ENCODE data around the gene USP40.

Gene USP40

DNA sequence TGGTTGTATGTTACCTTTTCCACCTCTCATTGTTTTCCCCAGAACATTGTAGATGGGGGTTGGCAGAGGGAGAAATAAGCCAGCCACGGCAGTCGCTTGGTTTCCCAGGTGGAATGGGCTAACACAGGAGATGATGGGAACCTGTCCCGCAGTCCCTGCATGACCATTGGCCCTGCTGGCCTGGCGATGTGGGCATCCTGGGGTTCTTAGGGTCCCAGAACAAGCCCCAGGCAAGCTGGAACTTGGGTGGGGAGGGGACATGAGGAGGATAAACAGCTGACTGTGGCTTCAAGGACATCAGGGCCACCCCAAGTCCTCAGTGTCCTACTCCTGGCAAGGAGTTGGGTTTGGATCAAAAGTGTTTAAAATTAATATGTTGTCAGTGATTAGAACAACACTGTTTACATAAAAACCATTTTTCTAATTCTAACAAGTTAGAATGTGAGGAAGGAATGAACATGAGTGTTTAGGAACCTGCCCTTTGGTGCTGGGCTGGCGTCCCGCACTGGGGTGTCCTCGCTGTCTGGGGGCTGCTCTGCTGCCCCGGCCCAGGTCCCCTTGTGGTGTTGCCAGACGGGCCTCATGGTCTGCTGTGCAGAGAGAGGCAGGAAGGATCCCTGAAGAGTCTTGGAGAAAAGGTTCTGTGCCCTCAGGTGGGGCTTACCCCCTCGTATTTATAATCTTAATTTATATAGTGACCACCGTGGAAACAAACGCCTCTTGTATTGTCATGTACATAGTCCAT, 95.1 kb downstream of the USP40 start:
- TF ChIP-seq, protein P1, sequence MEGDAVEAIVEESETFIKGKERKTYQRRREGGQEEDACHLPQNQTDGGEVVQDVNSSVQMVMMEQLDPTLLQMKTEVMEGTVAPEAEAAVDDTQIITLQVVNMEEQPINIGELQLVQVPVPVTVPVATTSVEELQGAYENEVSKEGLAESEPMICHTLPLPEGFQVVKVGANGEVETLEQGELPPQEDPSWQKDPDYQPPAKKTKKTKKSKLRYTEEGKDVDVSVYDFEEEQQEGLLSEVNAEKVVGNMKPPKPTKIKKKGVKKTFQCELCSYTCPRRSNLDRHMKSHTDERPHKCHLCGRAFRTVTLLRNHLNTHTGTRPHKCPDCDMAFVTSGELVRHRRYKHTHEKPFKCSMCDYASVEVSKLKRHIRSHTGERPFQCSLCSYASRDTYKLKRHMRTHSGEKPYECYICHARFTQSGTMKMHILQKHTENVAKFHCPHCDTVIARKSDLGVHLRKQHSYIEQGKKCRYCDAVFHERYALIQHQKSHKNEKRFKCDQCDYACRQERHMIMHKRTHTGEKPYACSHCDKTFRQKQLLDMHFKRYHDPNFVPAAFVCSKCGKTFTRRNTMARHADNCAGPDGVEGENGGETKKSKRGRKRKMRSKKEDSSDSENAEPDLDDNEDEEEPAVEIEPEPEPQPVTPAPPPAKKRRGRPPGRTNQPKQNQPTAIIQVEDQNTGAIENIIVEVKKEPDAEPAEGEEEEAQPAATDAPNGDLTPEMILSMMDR (conservative IDR thresholded peaks at IDR 0.05; ENCODE audit: control insufficient read depth, insufficient read depth, low read depth, low read length), result no peak
- no peak overlapping the region for H3K4me3 ChIP-seq (ENCODE audit: control insufficient read depth, low read depth, low read length)
- DNase-seq (ENCODE audit: low read depth), result no peak

DNA sequence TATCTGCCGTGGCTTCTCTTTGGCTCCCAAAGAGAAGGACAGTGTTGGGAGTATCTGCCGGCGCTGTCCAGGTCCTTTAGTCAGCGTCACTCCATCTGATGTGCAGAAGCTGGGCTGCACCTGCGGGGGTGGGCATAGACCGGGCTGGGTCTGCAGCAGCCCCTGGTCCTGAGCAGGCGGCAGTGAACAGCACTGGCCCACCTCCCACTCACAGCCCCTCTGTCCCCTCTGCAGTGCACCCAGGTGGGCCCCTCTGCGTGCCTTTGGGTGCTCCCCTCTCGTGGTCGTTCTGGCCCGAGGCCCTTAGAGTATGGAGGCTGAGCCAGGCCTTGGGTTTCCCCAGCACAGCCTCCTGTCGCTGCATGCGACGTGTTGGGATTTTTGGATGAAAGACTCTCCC, 95.7 kb downstream of the USP40 start:
- TF ChIP-seq, protein P1 (conservative IDR thresholded peaks at IDR 0.05; ENCODE audit: control insufficient read depth, insufficient read depth, low read depth, low read length), result no peak
- DNase-seq (ENCODE audit: low read depth), result no peak
- H3K4me3 ChIP-seq (ENCODE audit: control insufficient read depth, low read depth, low read length), result no peak overlapping the region

DNA sequence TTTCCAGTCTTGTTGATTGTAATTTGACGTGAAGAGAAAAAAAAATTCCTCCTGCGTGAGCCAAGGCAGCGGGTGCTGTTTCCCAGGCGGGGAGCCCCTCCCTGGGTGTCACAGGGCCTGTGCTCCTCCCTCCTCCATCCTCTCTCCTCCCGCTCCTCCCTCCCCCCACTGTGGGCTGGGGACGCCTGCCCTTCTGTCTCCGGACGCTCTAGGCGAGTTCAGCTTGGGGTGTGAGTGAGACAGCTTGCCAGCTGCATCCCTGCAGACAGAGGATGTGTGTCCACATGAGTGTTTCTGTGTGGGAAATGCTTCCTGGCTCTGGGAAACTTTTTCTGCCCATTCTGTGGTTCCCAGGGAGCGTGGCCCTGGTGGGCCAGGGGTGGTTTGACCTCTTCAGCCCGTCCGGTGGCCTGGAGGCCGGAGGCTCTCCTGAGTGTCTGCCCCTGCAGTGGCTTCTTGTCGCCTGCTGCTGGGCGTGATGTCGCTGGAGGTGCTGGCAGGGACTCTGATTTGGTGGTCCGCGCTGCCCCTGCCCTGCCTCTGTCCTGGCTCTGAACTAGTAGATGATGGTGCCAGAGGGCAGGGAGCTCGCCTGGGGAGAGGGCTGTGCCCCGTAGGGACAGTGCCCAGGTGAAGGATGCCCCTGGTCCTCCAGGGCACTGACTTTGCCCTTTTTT, 96.4 kb downstream of the USP40 start:
- DNase-seq (ENCODE audit: low read depth), result no peak
- H3K4me3 ChIP-seq (ENCODE audit: control insufficient read depth, low read depth, low read length), result no peak overlapping the region
- TF ChIP-seq, protein P1 (conservative IDR thresholded peaks at IDR 0.05; ENCODE audit: control insufficient read depth, insufficient read depth, low read depth, low read length), result no peak

DNA sequence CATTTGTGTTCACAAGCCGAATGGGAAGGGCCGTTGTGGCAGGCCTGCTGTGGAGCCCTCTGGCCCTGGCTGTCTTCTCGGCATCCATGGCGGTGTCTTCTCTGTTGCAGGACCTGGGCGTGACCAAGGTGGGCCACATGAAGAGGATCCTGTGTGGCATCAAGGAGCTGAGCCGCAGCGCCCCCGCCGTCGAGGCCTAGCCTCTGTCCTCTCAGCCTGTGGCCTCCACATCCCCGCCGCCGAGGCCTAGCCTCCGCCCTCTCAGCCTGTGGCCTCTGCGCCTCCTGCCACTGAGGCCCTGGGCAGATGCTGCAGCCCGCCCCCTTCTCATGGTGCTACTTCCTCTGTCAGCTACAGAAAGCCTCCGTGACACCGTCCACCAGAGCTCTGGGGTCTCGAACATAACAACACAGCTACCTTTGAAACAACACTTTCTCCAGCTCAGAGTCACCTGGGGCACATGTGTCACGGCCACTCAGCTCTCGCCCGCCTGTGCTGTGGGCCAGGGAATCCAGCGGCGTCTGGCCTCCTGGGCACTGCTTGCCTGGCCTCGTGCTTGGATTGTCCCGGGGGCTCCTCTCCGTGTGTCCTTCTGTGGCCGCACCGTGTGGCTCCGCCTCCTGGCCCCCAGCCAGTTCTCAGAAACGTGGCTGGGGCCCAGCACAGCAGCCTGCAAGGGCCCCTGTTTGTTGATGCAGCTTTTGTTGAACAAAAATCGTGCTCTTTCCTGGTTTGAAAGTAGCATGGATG, 97.1 kb downstream of the USP40 start:
- DNase-seq (ENCODE audit: low read depth), result no peak
- TF ChIP-seq, protein P1 (conservative IDR thresholded peaks at IDR 0.05; ENCODE audit: control insufficient read depth, insufficient read depth, low read depth, low read length), result no peak
- no peak overlapping the region for H3K4me3 ChIP-seq (ENCODE audit: control insufficient read depth, low read depth, low read length)

DNA sequence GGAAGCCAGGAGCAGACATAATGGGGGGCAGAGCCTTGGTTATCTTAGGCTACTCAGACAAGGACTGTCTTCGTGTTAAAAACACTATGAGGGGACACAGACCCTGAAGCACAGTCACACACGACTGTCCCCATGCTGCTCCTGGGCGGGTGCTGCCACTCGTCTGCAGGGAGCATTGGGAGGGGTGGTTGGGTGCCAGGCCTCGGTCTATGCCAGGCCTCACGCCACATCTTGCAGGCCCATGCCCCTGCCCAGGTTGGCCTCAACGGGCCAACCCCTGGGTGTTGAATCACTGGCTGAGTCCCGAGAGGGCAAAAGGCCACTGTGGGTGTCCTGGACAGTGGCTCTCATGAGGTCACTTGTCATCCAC, 97.9 kb downstream of the USP40 start:
- H3K4me3 ChIP-seq (ENCODE audit: control insufficient read depth, low read depth, low read length), result no peak overlapping the region
- TF ChIP-seq, protein P1 (conservative IDR thresholded peaks at IDR 0.05; ENCODE audit: control insufficient read depth, insufficient read depth, low read depth, low read length), result no peak
- no peak for DNase-seq (ENCODE audit: low read depth)

DNA sequence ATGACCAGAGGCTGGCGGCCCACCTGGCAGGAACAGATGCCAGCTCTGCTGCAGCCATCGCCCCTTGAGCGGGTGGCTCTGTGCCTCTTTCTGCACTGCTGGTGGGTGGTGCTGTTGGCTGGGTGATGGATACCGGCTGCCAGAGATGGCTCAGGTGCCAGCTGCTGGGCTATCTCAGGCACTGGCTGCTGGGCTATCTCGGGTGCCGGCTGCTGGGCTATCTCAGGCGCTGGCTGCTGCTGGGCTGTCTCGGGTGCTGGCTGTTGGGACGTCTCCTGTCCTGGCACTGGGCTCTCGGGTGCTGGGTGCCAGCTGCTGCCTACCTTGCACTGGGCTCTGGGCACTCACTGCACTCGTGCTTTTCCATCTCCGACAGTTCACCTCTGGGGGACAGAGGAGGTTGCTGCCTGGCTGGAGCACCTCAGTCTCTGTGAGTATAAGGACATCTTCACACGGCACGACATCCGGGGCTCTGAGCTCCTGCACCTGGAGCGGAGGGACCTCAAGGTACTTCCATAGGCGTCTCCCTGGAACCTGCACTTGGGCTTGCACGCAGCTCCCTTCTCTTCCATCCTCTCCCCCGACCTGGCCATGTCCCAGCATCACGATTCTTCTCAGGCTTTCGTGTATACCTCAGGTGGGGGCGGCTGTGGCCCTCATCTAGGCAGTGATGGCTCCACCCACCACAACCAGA, 98.4 kb downstream of the USP40 start:
- H3K4me3 ChIP-seq (ENCODE audit: control insufficient read depth, low read depth, low read length), result no peak overlapping the region
- TF ChIP-seq, protein P1 (conservative IDR thresholded peaks at IDR 0.05; ENCODE audit: control insufficient read depth, insufficient read depth, low read depth, low read length), result no peak
- DNase-seq (ENCODE audit: low read depth), result no peak

Data from fibroblast of mammary gland (primary cell).